ENCODE measurements around the gene LOXL1. TPM values are rescaled to one million over a fixed set of nuclear protein-coding genes. Genes with fewer than 3 reads are reported as not detected.
A peak's percentile ranks its signal among the peaks of the same experiment; 100 is the strongest.

The LOXL1 gene
- total and polyA plus RNA-seq, 10 of the 15 experiments (the other 5 are each of a cell fraction or from before 2014, with no cell fraction given), result 0.07 to 0.15 TPM; not detected in 8

GRCh38 chr15:73994413-73994883, 68.2 kb downstream of the LOXL1 start, which contains the start of gene PML:
Gene PML, plus strand, starts transcription at chr15:73994716. Its CDS starts 97 bp downstream, at chr15:73994813.
- DNase-seq (ENCODE audit: low read depth, low spot score) (peak; percentile 74), ATAC-seq (peak; percentile 87), FAIRE-seq (peak; percentile 98)
- Histone ChIP-seq H3K36me3 (ENCODE audit: control insufficient read depth in 2 of 2, insufficient read depth in 2 of 2, low read length in 1 of 2) (peaks cover 4 to 7% of the 10 kb centered on the region in 2 experiments), H3K9ac (ENCODE audit: control insufficient read depth, insufficient read depth, low read length) (peak within 1 kb of the TSS; percentile 89), H3K4me3 (peak within 1 kb of the TSS; percentile 95), H3K9me3 (replicated peaks; ENCODE audit: control insufficient read depth, insufficient read depth, low read length) (no peaks in the 10 kb centered on the region), H3K27ac (ENCODE audit: control insufficient read depth, insufficient read depth) (peak within 1 kb of the TSS; percentile 92), H2AFZ (ENCODE audit: control insufficient read depth, low read depth, low read length) (peak within 1 kb of the TSS; percentile 88), H4K20me1 (ENCODE audit: control insufficient read depth, insufficient read depth) (peaks cover 13% of the 10 kb centered on the region), H3K27me3 (replicated peaks in 1 of 2; ENCODE audit: control insufficient read depth in 2 of 2, insufficient read depth in 2 of 2, low read length in 1 of 2) (no peaks in the 10 kb centered on the region), H3K4me2 (ENCODE audit: control insufficient read depth, insufficient read depth) (peak within 1 kb of the TSS; percentile 90), H3K79me2 (ENCODE audit: control insufficient read depth, insufficient read depth, low read length) (peaks cover 54% of the 10 kb centered on the region), H3K4me1 (ENCODE audit: control insufficient read depth, insufficient read depth, low read length) (peaks cover 22% of the 10 kb centered on the region)
- in situ Hi-C loops (cut with MboI), result no loop called here
- ChIA-PET POLR2A (interaction anchor here (0.6 to 3.0 kb wide), 8 partner anchors 11 to 467 kb away, joined by 3 to 44 read pairs (median 4); no protein-coding TSS in a partner anchor), RAD21 (ENCODE audit: unreplicated experiment) (interaction anchor here (0.6 to 2.8 kb wide), 10 partner anchors 12 to 390 kb away, joined by 3 to 17 read pairs (median 4); no protein-coding TSS in a partner anchor), SMC1A (ENCODE audit: uncharacterized antibody, unreplicated experiment) (interaction anchor here (0.6 to 5.3 kb wide), 11 partner anchors 10 to 54 kb away, joined by 3 to 28 read pairs (median 4); no protein-coding TSS in a partner anchor), CTCF (interaction anchor here (0.5 to 5.0 kb wide), 13 partner anchors 9 to 1621 kb away, joined by 3 to 36 read pairs (median 6); no protein-coding TSS in a partner anchor)
- BruUV-seq (replicated peaks), result no TSS peak
- intact Hi-C loops (cut with micrococcal nuclease; ENCODE audit: unreplicated experiment), result no loop called here
- WGBS (ENCODE audit: insufficient coverage, insufficient replicate concordance, low lambda C conversion rate, missing lambda C conversion rate), result under 1% methylated on average over 26 of the region's 27 CpGs
- TF ChIP-seq ZBTB40 (IDR thresholded peaks at IDR 0.05; ENCODE audit: borderline replicate concordance) (peak; percentile 48; the same call in 1 of the 2 replicates), ZNF217 (IDR thresholded peaks at IDR 0.05) (no peak), BCL3 (IDR thresholded peaks at IDR 0.05; ENCODE audit: borderline replicate concordance, insufficient read depth, low read depth, low read length, poor library complexity, severe bottlenecking) (no peak), PML (IDR thresholded peaks at IDR 0.05; ENCODE audit: low read length) (0 out of 2 replicates have a peak, but pooled peaks have one; percentile 39), RUNX3 (IDR thresholded peaks at IDR 0.05; ENCODE audit: low read length) (peak; percentile 66), MEF2A (IDR thresholded peaks at IDR 0.05; ENCODE audit: insufficient read depth, low read depth, low read length) (no peak), NR2C1 (IDR thresholded peaks at IDR 0.05) (no peak), E2F4 (IDR thresholded peaks at IDR 0.05; ENCODE audit: low read depth, low read length) (no peak), RAD51 (IDR thresholded peaks at IDR 0.05) (no peak), RFX5 (IDR thresholded peaks at IDR 0.05; ENCODE audit: low read depth, low read length) (peak; percentile 29; the same call in 1 of the 2 replicates), CBFB (IDR thresholded peaks at IDR 0.05; ENCODE audit: low read depth) (no peak), RELA (IDR thresholded peaks at IDR 0.05; ENCODE audit: borderline replicate concordance, partially characterized antibody) (no peak), SPI1 (IDR thresholded peaks at IDR 0.05; ENCODE audit: borderline replicate concordance, insufficient read depth, low read depth, low read length) (peak; percentile 93), ATF7 (IDR thresholded peaks at IDR 0.05; ENCODE audit: low read depth) (no peak), PKNOX1 (IDR thresholded peaks at IDR 0.05) (peak; percentile 34), POLR2AphosphoS5 (IDR thresholded peaks at IDR 0.05; ENCODE audit: low read length) (peak; percentile 63; the same call in 1 of the 2 replicates), POU2F2 (IDR thresholded peaks at IDR 0.05; ENCODE audit: borderline replicate concordance, low read depth, low read length) (no peak)
